Stimulated activated naive CD4-positive, alpha-beta T cell treated with Interleukin-2 at 50 U/mL for 16 hours (primary cell): Measurements from ENCODE around the gene MLN.
"Not testable (repeated sequence)": the region's sequence is repeated elsewhere in the genome, so short reads cannot be mapped to it uniquely, and the experiment has no call there.

Experiments
- DNase-seq: peaks from one replicate; lab custom pipeline; 2025; lab: John Stamatoyannopoulos, UW

The MLN gene

GRCh38 chr6:33834401-33835392 is 30.9 kb upstream of the MLN start:
- no peak for DNase-seq

GRCh38 chr6:33833599-33833998 is 29.8 kb upstream of the MLN start:
- no peak for DNase-seq

GRCh38 chr6:33832831-33833230 is 29.0 kb upstream of the MLN start:
- not testable (repeated sequence) for DNase-seq

GRCh38 chr6:33831725-33832124 is 27.9 kb upstream of the MLN start:
- not testable (repeated sequence) for DNase-seq

- DNase-seq, result no peak
Measured at GRCh38 chr6:33830635-33831240, 26.9 kb upstream of the MLN start.

GRCh38 chr6:33828764-33829731 is 25.2 kb upstream of the MLN start:
- no peak for DNase-seq

- DNase-seq, result no peak
Measured at GRCh38 chr6:33828452-33828763, 24.6 kb upstream of the MLN start.

GRCh38 chr6:33827546-33828451 is 24.0 kb upstream of the MLN start:
- DNase-seq, result no peak

GRCh38 chr6:33826537-33826936 is 22.7 kb upstream of the MLN start:
- no peak for DNase-seq

GRCh38 chr6:33824461-33825154 is 20.8 kb upstream of the MLN start:
- DNase-seq, result no peak

GRCh38 chr6:33823806-33824205 is 20.0 kb upstream of the MLN start:
- DNase-seq, result no peak

- DNase-seq, result no peak
Measured at GRCh38 chr6:33822575-33823395, 19.0 kb upstream of the MLN start.

GRCh38 chr6:33820784-33821520 is 17.1 kb upstream of the MLN start:
- no peak for DNase-seq

GRCh38 chr6:33820243-33820642 is 16.4 kb upstream of the MLN start:
- DNase-seq, result no peak

- no peak for DNase-seq
Measured at GRCh38 chr6:33819021-33819420, 15.2 kb upstream of the MLN start.

GRCh38 chr6:33818293-33818692 is 14.5 kb upstream of the MLN start:
- DNase-seq, result no peak

GRCh38 chr6:33817489-33817888 is 13.7 kb upstream of the MLN start:
- DNase-seq, result no peak

- no peak for DNase-seq
Measured at GRCh38 chr6:33816911-33817310, 13.1 kb upstream of the MLN start.

GRCh38 chr6:33815854-33816253 is 12.1 kb upstream of the MLN start:
- DNase-seq, result no peak
